ENCODE data around the gene CIRBP. TPM values are rescaled to one million over a fixed set of nuclear protein-coding genes. Genes with fewer than 3 reads are reported as not detected.

The CIRBP gene
- total and polyA plus RNA-seq, 4 donors = 41.1 to 135 (median 96.9) TPM

DNA sequence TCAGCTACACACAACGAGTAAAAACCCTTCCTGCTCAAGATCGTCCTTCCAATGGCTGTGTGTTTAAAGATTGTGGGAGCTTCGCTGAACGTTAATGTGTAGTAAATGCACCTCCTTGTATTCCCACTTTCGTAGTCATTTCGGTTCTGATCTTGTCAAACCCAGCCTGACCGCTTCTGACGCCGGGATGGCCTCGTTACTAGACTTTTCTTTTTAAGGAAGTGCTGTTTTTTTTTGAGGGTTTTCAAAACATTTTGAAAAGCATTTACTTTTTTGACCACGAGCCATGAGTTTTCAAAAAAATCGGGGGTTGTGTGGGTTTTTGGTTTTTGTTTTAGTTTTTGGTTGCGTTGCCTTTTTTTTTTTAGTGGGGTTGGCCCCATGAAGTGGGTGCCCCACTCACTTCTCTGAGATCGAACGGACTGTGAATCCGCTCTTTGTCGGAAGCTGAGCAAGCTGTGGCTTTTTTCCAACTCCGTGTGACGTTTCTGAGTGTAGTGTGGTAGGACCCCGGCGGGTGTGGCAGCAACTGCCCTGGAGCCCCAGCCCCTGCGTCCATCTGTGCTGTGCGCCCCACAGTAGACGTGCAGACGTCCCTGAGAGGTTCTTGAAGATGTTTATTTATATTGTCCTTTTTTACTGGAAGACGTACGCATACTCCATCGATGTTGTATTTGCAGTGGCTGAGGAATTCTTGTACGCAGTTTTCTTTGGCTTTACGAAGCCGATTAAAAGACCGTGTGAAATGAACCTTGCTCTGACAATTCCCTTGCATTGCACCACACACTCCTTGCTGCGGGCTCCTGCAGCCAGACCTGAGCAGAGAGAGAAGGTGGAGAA lies 3.5 kb downstream of the CIRBP start:
- H3K36me3 ChIP-seq (ENCODE audit: control insufficient read depth in 4 of 4, insufficient read depth in 3 of 4, low read depth in 1 of 4, low read length in 3 of 4) = peaks cover 17 to 28% (median 21%) of the 10 kb centered on the region in 4 donors
- H3K27ac ChIP-seq (ENCODE audit: low read depth in 1 of 2, low read length in 2 of 2) = peak overlapping the region; percentile 63 to 90
- no peaks in the 10 kb centered on the region for H3K27me3 ChIP-seq (ENCODE audit: control insufficient read depth in 4 of 4, insufficient read depth in 4 of 4, low read length in 3 of 4)
- H3K9ac ChIP-seq (ENCODE audit: low read depth in 1 of 2, low read length in 2 of 2) = no peak overlapping the region
- no peaks in the 10 kb centered on the region for H3K9me3 ChIP-seq (ENCODE audit: control insufficient read depth in 4 of 4, low read length in 3 of 4)
- TF ChIP-seq HNF4G (IDR thresholded peaks at IDR 0.05) (no peak), RXRA (IDR thresholded peaks at IDR 0.05) (no peak), RAD21 (IDR thresholded peaks at IDR 0.05) (no peak), JUND (IDR thresholded peaks at IDR 0.05) (no peak), YY1 (IDR thresholded peaks at IDR 0.05) (peak; percentile 13), EGR1 (IDR thresholded peaks at IDR 0.05; ENCODE audit: low read depth in 2 of 2) (no peak)
- TF ChIP-seq, protein P1, sequence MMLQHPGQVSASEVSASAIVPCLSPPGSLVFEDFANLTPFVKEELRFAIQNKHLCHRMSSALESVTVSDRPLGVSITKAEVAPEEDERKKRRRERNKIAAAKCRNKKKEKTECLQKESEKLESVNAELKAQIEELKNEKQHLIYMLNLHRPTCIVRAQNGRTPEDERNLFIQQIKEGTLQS (IDR thresholded peaks at IDR 0.05) = no peak
- DNase-seq (ENCODE audit: low spot score) = no peak
- H3K4me3 ChIP-seq (ENCODE audit: low read depth in 1 of 3, low read length in 3 of 3) = no peak overlapping the region
- 59% methylated on average over 33 of the region's 33 CpGs for WGBS
- H3K4me1 ChIP-seq (ENCODE audit: control insufficient read depth in 4 of 4, insufficient read depth in 4 of 4, low read length in 3 of 4) = peaks cover 27 to 77% (median 70%) of the 10 kb centered on the region in 4 donors

DNA sequence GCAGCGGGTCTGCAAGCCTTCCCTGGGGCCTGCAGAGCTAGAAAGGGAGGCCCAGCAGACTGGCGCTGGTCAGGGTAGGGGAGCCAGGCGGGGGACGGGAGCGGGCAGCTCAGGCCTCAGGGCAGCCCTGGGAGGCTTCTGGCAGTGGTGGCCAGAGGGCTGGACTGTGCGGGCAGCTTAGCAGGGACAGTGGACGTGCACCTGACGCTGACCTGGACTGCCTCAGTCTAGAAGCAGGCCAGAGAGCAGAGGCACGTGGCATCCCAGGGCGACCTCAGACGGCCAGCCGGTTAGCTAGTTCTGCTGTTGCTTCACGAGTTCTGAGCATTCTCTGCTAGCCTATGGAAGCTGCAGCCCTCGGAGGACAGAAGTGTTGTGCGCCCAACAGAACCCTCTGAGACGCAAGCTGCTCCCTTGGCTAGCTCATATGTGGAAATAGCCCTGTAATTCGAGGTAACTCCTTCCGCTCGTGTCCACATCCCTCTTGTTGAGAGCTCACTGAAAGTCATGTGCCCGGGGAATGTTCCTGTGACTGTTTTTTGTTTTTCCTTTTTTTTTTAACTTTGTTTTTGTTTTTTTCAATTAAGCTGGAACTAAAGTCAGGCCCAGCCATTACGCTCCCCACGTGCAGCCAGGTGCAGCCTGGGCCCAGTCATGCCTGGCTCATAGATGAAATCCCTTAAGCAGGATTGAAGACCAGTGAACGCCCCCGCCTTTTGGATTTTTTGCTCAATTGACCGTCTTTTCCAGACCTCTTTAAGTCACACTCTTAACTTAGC lies 4.3 kb downstream of the CIRBP start:
- TF ChIP-seq FOXA2 (IDR thresholded peaks at IDR 0.05) (no peak), GABPA (IDR thresholded peaks at IDR 0.05 in 1 of 2, conservative IDR thresholded peaks at IDR 0.05 in 1 of 2) (no peak), RAD21 (IDR thresholded peaks at IDR 0.05) (no peak), HNF4A (conservative IDR thresholded peaks at IDR 0.05) (peak; percentile 10 to 49), SP1 (IDR thresholded peaks at IDR 0.05) (peak; percentile 49), JUND (IDR thresholded peaks at IDR 0.05) (no peak), TAF1 (conservative IDR thresholded peaks at IDR 0.05) (no peak), YY1 (IDR thresholded peaks at IDR 0.05) (peak; percentile 14), EGR1 (IDR thresholded peaks at IDR 0.05; ENCODE audit: low read depth in 2 of 2) (no peak), FOXA1 (IDR thresholded peaks at IDR 0.05) (no peak), HNF4G (IDR thresholded peaks at IDR 0.05) (no peak), RXRA (IDR thresholded peaks at IDR 0.05) (peak; percentile 69 to 77), NR2F2 (IDR thresholded peaks at IDR 0.05) (no peak)
- TF ChIP-seq, protein P2, sequence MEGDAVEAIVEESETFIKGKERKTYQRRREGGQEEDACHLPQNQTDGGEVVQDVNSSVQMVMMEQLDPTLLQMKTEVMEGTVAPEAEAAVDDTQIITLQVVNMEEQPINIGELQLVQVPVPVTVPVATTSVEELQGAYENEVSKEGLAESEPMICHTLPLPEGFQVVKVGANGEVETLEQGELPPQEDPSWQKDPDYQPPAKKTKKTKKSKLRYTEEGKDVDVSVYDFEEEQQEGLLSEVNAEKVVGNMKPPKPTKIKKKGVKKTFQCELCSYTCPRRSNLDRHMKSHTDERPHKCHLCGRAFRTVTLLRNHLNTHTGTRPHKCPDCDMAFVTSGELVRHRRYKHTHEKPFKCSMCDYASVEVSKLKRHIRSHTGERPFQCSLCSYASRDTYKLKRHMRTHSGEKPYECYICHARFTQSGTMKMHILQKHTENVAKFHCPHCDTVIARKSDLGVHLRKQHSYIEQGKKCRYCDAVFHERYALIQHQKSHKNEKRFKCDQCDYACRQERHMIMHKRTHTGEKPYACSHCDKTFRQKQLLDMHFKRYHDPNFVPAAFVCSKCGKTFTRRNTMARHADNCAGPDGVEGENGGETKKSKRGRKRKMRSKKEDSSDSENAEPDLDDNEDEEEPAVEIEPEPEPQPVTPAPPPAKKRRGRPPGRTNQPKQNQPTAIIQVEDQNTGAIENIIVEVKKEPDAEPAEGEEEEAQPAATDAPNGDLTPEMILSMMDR (IDR thresholded peaks at IDR 0.05; ENCODE audit: low read depth, low read length, missing input control) = no peak
- TF ChIP-seq, protein P3, sequence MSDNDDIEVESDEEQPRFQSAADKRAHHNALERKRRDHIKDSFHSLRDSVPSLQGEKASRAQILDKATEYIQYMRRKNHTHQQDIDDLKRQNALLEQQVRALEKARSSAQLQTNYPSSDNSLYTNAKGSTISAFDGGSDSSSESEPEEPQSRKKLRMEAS (IDR thresholded peaks at IDR 0.05) = peak; percentile 41
- TF ChIP-seq, protein P4, sequence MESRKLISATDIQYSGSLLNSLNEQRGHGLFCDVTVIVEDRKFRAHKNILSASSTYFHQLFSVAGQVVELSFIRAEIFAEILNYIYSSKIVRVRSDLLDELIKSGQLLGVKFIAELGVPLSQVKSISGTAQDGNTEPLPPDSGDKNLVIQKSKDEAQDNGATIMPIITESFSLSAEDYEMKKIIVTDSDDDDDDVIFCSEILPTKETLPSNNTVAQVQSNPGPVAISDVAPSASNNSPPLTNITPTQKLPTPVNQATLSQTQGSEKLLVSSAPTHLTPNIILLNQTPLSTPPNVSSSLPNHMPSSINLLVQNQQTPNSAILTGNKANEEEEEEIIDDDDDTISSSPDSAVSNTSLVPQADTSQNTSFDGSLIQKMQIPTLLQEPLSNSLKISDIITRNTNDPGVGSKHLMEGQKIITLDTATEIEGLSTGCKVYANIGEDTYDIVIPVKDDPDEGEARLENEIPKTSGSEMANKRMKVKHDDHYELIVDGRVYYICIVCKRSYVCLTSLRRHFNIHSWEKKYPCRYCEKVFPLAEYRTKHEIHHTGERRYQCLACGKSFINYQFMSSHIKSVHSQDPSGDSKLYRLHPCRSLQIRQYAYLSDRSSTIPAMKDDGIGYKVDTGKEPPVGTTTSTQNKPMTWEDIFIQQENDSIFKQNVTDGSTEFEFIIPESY (IDR thresholded peaks at IDR 0.05) = no peak
- TF ChIP-seq, protein P5, sequence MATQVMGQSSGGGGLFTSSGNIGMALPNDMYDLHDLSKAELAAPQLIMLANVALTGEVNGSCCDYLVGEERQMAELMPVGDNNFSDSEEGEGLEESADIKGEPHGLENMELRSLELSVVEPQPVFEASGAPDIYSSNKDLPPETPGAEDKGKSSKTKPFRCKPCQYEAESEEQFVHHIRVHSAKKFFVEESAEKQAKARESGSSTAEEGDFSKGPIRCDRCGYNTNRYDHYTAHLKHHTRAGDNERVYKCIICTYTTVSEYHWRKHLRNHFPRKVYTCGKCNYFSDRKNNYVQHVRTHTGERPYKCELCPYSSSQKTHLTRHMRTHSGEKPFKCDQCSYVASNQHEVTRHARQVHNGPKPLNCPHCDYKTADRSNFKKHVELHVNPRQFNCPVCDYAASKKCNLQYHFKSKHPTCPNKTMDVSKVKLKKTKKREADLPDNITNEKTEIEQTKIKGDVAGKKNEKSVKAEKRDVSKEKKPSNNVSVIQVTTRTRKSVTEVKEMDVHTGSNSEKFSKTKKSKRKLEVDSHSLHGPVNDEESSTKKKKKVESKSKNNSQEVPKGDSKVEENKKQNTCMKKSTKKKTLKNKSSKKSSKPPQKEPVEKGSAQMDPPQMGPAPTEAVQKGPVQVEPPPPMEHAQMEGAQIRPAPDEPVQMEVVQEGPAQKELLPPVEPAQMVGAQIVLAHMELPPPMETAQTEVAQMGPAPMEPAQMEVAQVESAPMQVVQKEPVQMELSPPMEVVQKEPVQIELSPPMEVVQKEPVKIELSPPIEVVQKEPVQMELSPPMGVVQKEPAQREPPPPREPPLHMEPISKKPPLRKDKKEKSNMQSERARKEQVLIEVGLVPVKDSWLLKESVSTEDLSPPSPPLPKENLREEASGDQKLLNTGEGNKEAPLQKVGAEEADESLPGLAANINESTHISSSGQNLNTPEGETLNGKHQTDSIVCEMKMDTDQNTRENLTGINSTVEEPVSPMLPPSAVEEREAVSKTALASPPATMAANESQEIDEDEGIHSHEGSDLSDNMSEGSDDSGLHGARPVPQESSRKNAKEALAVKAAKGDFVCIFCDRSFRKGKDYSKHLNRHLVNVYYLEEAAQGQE (IDR thresholded peaks at IDR 0.05) = no peak
- TF ChIP-seq, protein P1 (IDR thresholded peaks at IDR 0.05) = no peak
- DNase-seq (ENCODE audit: low spot score) = no peak
- Histone ChIP-seq H3K9ac (ENCODE audit: low read depth in 1 of 2, low read length in 2 of 2) (no peak overlapping the region), H3K27me3 (ENCODE audit: control insufficient read depth in 4 of 4, insufficient read depth in 4 of 4, low read length in 3 of 4) (no peaks in the 10 kb centered on the region), H3K4me1 (ENCODE audit: control insufficient read depth in 4 of 4, insufficient read depth in 4 of 4, low read length in 3 of 4) (peaks cover 27 to 69% (median 62%) of the 10 kb centered on the region in 4 donors), H3K36me3 (ENCODE audit: control insufficient read depth in 4 of 4, insufficient read depth in 3 of 4, low read depth in 1 of 4, low read length in 3 of 4) (peaks cover 17 to 28% (median 21%) of the 10 kb centered on the region in 4 donors), H3K9me3 (ENCODE audit: control insufficient read depth in 4 of 4, low read length in 3 of 4) (no peaks in the 10 kb centered on the region), H3K4me3 (ENCODE audit: low read depth in 1 of 3, low read length in 3 of 3) (no peak overlapping the region), H3K27ac (ENCODE audit: low read depth in 1 of 2, low read length in 2 of 2) (peak overlapping the region; percentile 44 to 63)
- WGBS = 58% methylated on average over 25 of the region's 25 CpGs

All from liver (tissue), 9 donors.